Measurements from ENCODE around the gene EVA1A. TPM values are rescaled to one million over a fixed set of nuclear protein-coding genes. Genes with fewer than 3 reads are reported as not detected.

The EVA1A gene
- total and polyA plus RNA-seq, 2 of the 8 experiments (the other 6 are each of a cell fraction or from before 2014, with no cell fraction given) = 2.4 to 4.3 TPM

GRCh38 chr2:75553935-75554531 is 6.7 kb downstream of the EVA1A start:
- no peak overlapping the region for H2BK20ac ChIP-seq (ENCODE audit: low read length)
- no peak overlapping the region for H4K5ac ChIP-seq (ENCODE audit: insufficient read length, low read depth, low read length)
- H3K23me2 ChIP-seq (ENCODE audit: low read depth, low read length) = no peaks in the 10 kb centered on the region
- FAIRE-seq = peak; percentile 58
- no peak overlapping the region for H4K8ac ChIP-seq (ENCODE audit: extremely low read depth, insufficient read depth, low read length)
- DNase-seq (ENCODE audit: low read depth in 1 of 2, low spot score in 2 of 2) = no peak
- peaks cover 5 to 23% (median 15%) of the 10 kb centered on the region in 4 experiments for H3K4me1 ChIP-seq (replicated peaks in 1 of 4; ENCODE audit: control insufficient read depth in 3 of 4, insufficient read depth in 4 of 4, low read length in 3 of 4)
- peak overlapping the region; percentile 46 to 50 for H3K4me2 ChIP-seq (ENCODE audit: insufficient read depth in 1 of 2, low read depth in 2 of 2, low read length in 2 of 2)
- H3K79me1 ChIP-seq (ENCODE audit: low read depth, low read length) = no peaks in the 10 kb centered on the region; the same call in 1 of the 2 replicates
- H2BK15ac ChIP-seq (ENCODE audit: low read length) = no peak overlapping the region
- no peak overlapping the region for H3K27ac ChIP-seq (ENCODE audit: low read depth, low read length)
- no peak overlapping the region for H2BK12ac ChIP-seq (ENCODE audit: low read depth, low read length)
- H3K9me3 ChIP-seq (ENCODE audit: insufficient read depth in 2 of 2, low read depth in 1 of 2, low read length in 1 of 2) = no peaks in the 10 kb centered on the region
- ChIA-PET CTCF (ENCODE audit: partially characterized antibody) (interaction anchor here (0.7 to 2.6 kb wide), 7 partner anchors 9 to 96 kb away, joined by 3 to 10 read pairs (median 4); no protein-coding TSS in a partner anchor), POLR2A (ENCODE audit: partially characterized antibody) (interaction anchor here (0.6 kb wide), 1 partner anchor 41 kb away, joined by 3 read pairs; no protein-coding TSS in a partner anchor)
- no peak overlapping the region for H3K23ac ChIP-seq (ENCODE audit: insufficient read length)
- no peaks in the 10 kb centered on the region for H4K20me1 ChIP-seq (replicated peaks in 1 of 2; ENCODE audit: control insufficient read depth in 1 of 2, insufficient read depth in 2 of 2, low read length in 2 of 2)
- no peak for TF ChIP-seq HDAC2 (IDR thresholded peaks at IDR 0.05; ENCODE audit: borderline replicate concordance in 1 of 2, low read depth in 2 of 2, low read length in 2 of 2)
- no peak for TF ChIP-seq CTCF (IDR thresholded peaks at IDR 0.05; ENCODE audit: control extremely low read depth in 1 of 3, insufficient read depth in 1 of 3, low read depth in 1 of 3, low read length in 3 of 3)
- no peak for TF ChIP-seq EP300 (IDR thresholded peaks at IDR 0.05; ENCODE audit: borderline replicate concordance in 1 of 2, low read depth in 2 of 2, low read length in 2 of 2)
- no peak for TF ChIP-seq CEBPB (IDR thresholded peaks at IDR 0.05; ENCODE audit: low read depth, low read length)
- H3K4ac ChIP-seq (replicated peaks; ENCODE audit: insufficient read length, low read depth, low read length) = no peak overlapping the region
- no peak overlapping the region for H3K14ac ChIP-seq (ENCODE audit: insufficient read length)
- H2AFZ ChIP-seq (ENCODE audit: low read length) = no peak overlapping the region
- H3K18ac ChIP-seq (ENCODE audit: extremely low read depth, low read length) = peak overlapping the region; percentile 11; the same call in 1 of the 2 replicates
- 0 out of 2 replicates have a peak overlapping the region, but pooled peaks have one; percentile 7 for H2AK5ac ChIP-seq (ENCODE audit: low read depth, low read length)
- no peak overlapping the region for H3K9ac ChIP-seq (replicated peaks in 1 of 4; ENCODE audit: extremely low read depth in 1 of 4, low read depth in 3 of 4, low read length in 3 of 4)
- H4K91ac ChIP-seq (replicated peaks; ENCODE audit: insufficient read length, low read length) = no peak overlapping the region
- no peaks in the 10 kb centered on the region for H3K36me3 ChIP-seq (ENCODE audit: control insufficient read depth in 2 of 4, insufficient read depth in 4 of 4, low read length in 3 of 4)
- no peak overlapping the region for H2BK120ac ChIP-seq (replicated peaks; ENCODE audit: low read depth, low read length)
- H3K56ac ChIP-seq (replicated peaks; ENCODE audit: insufficient read length, low read depth, low read length) = no peak overlapping the region
- H3K4me3 ChIP-seq (ENCODE audit: extremely low read depth in 1 of 4, insufficient read depth in 2 of 4, low read depth in 3 of 4, low read length in 4 of 4) = peak overlapping the region in 1 of 4 experiments; percentile 9; a peak in 1 of 8 replicates
- WGBS, 2 experiments (ENCODE audit: extremely low coverage in 1 of 2, insufficient coverage in 1 of 2, insufficient read length in 1 of 2, insufficient replicate concordance in 2 of 2, low coverage in 1 of 2, low lambda C conversion rate in 2 of 2, missing lambda C conversion rate in 1 of 2) = 56% methylated on average over 4 of the region's 4 CpGs; no CpG with 5 or more reads in 1 of the 2 experiments
- H3K27me3 ChIP-seq (replicated peaks in 1 of 4; ENCODE audit: control insufficient read depth in 3 of 4, extremely low read depth in 1 of 4, insufficient read depth in 3 of 4, low read length in 3 of 4) = peaks cover 0 to 12% (median under 1%) of the 10 kb centered on the region in 4 experiments; a peak in 3 of 7 replicates
- no peaks in the 10 kb centered on the region for H3K79me2 ChIP-seq (ENCODE audit: control insufficient read depth in 1 of 2, insufficient read depth in 2 of 2, low read length in 2 of 2)
- H2BK5ac ChIP-seq (ENCODE audit: low read depth, low read length) = no peak overlapping the region

All from H1 (cell line).